ENCODE data around the gene OR2T2. TPM values are rescaled to one million over a fixed set of nuclear protein-coding genes. Genes with fewer than 3 reads are reported as not detected.
"Not testable (repeated sequence)": the region's sequence is repeated elsewhere in the genome, so short reads cannot be mapped to it uniquely, and the experiment has no call there.

Gene OR2T2
- total RNA-seq, 1 experiment from 2014 or later: not detected

GRCh38 chr1:248428192-248428533, 17.3 kb upstream of the OR2T2 start:
- H3K27me3 ChIP-seq (ENCODE audit: control insufficient read depth, insufficient read depth, low read length); H3K27ac ChIP-seq (ENCODE audit: low read length); intact Hi-C loops (cut with micrococcal nuclease; ENCODE audit: unreplicated experiment); H3K4me1 ChIP-seq (ENCODE audit: control insufficient read depth, insufficient read depth, low read length); H3K9me3 ChIP-seq (ENCODE audit: control insufficient read depth, insufficient read depth, low read depth, low read length); ATAC-seq; H3K36me3 ChIP-seq (ENCODE audit: control insufficient read depth, insufficient read depth, low read length); in situ Hi-C loops (cut with HindIII; ENCODE audit: low pct_unique_long_range_greater_than_20kb, low sequenced_read_pairs); POLR2A ChIA-PET; BruUV-seq (replicated peaks); CTCF ChIA-PET; DNase-seq (ENCODE audit: low read depth, low spot score); H3K4me3 ChIP-seq (ENCODE audit: low read depth in 2 of 2, low read length in 2 of 2): not testable (repeated sequence)

- H3K9me3 ChIP-seq (ENCODE audit: control insufficient read depth, insufficient read depth, low read depth, low read length); H3K27me3 ChIP-seq (ENCODE audit: control insufficient read depth, insufficient read depth, low read length); CTCF ChIA-PET; H3K36me3 ChIP-seq (ENCODE audit: control insufficient read depth, insufficient read depth, low read length); H3K4me1 ChIP-seq (ENCODE audit: control insufficient read depth, insufficient read depth, low read length); intact Hi-C loops (cut with micrococcal nuclease; ENCODE audit: unreplicated experiment); H3K4me3 ChIP-seq (ENCODE audit: low read depth in 2 of 2, low read length in 2 of 2); ATAC-seq; DNase-seq (ENCODE audit: low read depth, low spot score); H3K27ac ChIP-seq (ENCODE audit: low read length); POLR2A ChIA-PET; BruUV-seq (replicated peaks): not testable (repeated sequence)
- in situ Hi-C loops (cut with HindIII; ENCODE audit: low pct_unique_long_range_greater_than_20kb, low sequenced_read_pairs): loop anchor here (10.0 kb wide), 1 partner anchor 223 kb away; the partner anchor contains the start of gene OR2T27
Observed at GRCh38 chr1:248431683-248432082, 13.8 kb upstream of the OR2T2 start.

GRCh38 chr1:248432201-248432600, 13.2 kb upstream of the OR2T2 start:
- H3K36me3 ChIP-seq (ENCODE audit: control insufficient read depth, insufficient read depth, low read length); H3K9me3 ChIP-seq (ENCODE audit: control insufficient read depth, insufficient read depth, low read depth, low read length); DNase-seq (ENCODE audit: low read depth, low spot score); H3K4me1 ChIP-seq (ENCODE audit: control insufficient read depth, insufficient read depth, low read length); H3K4me3 ChIP-seq (ENCODE audit: low read depth in 2 of 2, low read length in 2 of 2); POLR2A ChIA-PET; ATAC-seq; H3K27ac ChIP-seq (ENCODE audit: low read length); BruUV-seq (replicated peaks); CTCF ChIA-PET; H3K27me3 ChIP-seq (ENCODE audit: control insufficient read depth, insufficient read depth, low read length); intact Hi-C loops (cut with micrococcal nuclease; ENCODE audit: unreplicated experiment): not testable (repeated sequence)
- in situ Hi-C loops (cut with HindIII; ENCODE audit: low pct_unique_long_range_greater_than_20kb, low sequenced_read_pairs): loop anchor here (10.0 kb wide), 1 partner anchor 223 kb away; the partner anchor contains the start of gene OR2T27

- CTCF ChIA-PET; POLR2A ChIA-PET; H3K9me3 ChIP-seq (ENCODE audit: control insufficient read depth, insufficient read depth, low read depth, low read length); H3K36me3 ChIP-seq (ENCODE audit: control insufficient read depth, insufficient read depth, low read length); intact Hi-C loops (cut with micrococcal nuclease; ENCODE audit: unreplicated experiment); H3K4me3 ChIP-seq (ENCODE audit: low read depth in 2 of 2, low read length in 2 of 2); H3K4me1 ChIP-seq (ENCODE audit: control insufficient read depth, insufficient read depth, low read length); H3K27me3 ChIP-seq (ENCODE audit: control insufficient read depth, insufficient read depth, low read length); ATAC-seq; DNase-seq (ENCODE audit: low read depth, low spot score); BruUV-seq (replicated peaks); H3K27ac ChIP-seq (ENCODE audit: low read length): not testable (repeated sequence)
- in situ Hi-C loops (cut with HindIII; ENCODE audit: low pct_unique_long_range_greater_than_20kb, low sequenced_read_pairs): loop anchor here (10.0 kb wide), 1 partner anchor 221 kb away; the partner anchor contains the start of gene OR2T27
Observed at GRCh38 chr1:248433811-248434415, 11.5 kb upstream of the OR2T2 start.

- H3K4me3 ChIP-seq (ENCODE audit: low read depth in 2 of 2, low read length in 2 of 2); intact Hi-C loops (cut with micrococcal nuclease; ENCODE audit: unreplicated experiment); DNase-seq (ENCODE audit: low read depth, low spot score); H3K36me3 ChIP-seq (ENCODE audit: control insufficient read depth, insufficient read depth, low read length); H3K27me3 ChIP-seq (ENCODE audit: control insufficient read depth, insufficient read depth, low read length); ATAC-seq; H3K27ac ChIP-seq (ENCODE audit: low read length); H3K9me3 ChIP-seq (ENCODE audit: control insufficient read depth, insufficient read depth, low read depth, low read length); POLR2A ChIA-PET; BruUV-seq (replicated peaks); H3K4me1 ChIP-seq (ENCODE audit: control insufficient read depth, insufficient read depth, low read length); CTCF ChIA-PET: not testable (repeated sequence)
- in situ Hi-C loops (cut with HindIII; ENCODE audit: low pct_unique_long_range_greater_than_20kb, low sequenced_read_pairs): loop anchor here (10.0 kb wide), 1 partner anchor 220 kb away; the partner anchor contains the start of gene OR2T27
Observed at GRCh38 chr1:248434913-248435312, 10.5 kb upstream of the OR2T2 start.

- H3K9me3 ChIP-seq (ENCODE audit: control insufficient read depth, insufficient read depth, low read depth, low read length); ATAC-seq; H3K4me1 ChIP-seq (ENCODE audit: control insufficient read depth, insufficient read depth, low read length); POLR2A ChIA-PET; H3K27me3 ChIP-seq (ENCODE audit: control insufficient read depth, insufficient read depth, low read length); DNase-seq (ENCODE audit: low read depth, low spot score); H3K4me3 ChIP-seq (ENCODE audit: low read depth in 2 of 2, low read length in 2 of 2); intact Hi-C loops (cut with micrococcal nuclease; ENCODE audit: unreplicated experiment); H3K27ac ChIP-seq (ENCODE audit: low read length); CTCF ChIA-PET; BruUV-seq (replicated peaks); H3K36me3 ChIP-seq (ENCODE audit: control insufficient read depth, insufficient read depth, low read length): not testable (repeated sequence)
- in situ Hi-C loops (cut with HindIII; ENCODE audit: low pct_unique_long_range_greater_than_20kb, low sequenced_read_pairs): loop anchor here (10.0 kb wide), 1 partner anchor 218 kb away; the partner anchor contains the start of gene OR2T27
Observed at GRCh38 chr1:248436303-248436702, 9.1 kb upstream of the OR2T2 start.

GRCh38 chr1:248438668-248439067, 6.8 kb upstream of the OR2T2 start:
- DNase-seq (ENCODE audit: low read depth, low spot score); POLR2A ChIA-PET; H3K4me3 ChIP-seq (ENCODE audit: low read depth in 2 of 2, low read length in 2 of 2); H3K4me1 ChIP-seq (ENCODE audit: control insufficient read depth, insufficient read depth, low read length); H3K36me3 ChIP-seq (ENCODE audit: control insufficient read depth, insufficient read depth, low read length); H3K27me3 ChIP-seq (ENCODE audit: control insufficient read depth, insufficient read depth, low read length); CTCF ChIA-PET; H3K27ac ChIP-seq (ENCODE audit: low read length); H3K9me3 ChIP-seq (ENCODE audit: control insufficient read depth, insufficient read depth, low read depth, low read length); ATAC-seq; BruUV-seq (replicated peaks); intact Hi-C loops (cut with micrococcal nuclease; ENCODE audit: unreplicated experiment): not testable (repeated sequence)
- in situ Hi-C loops (cut with HindIII; ENCODE audit: low pct_unique_long_range_greater_than_20kb, low sequenced_read_pairs): loop anchor here (10.0 kb wide), 1 partner anchor 216 kb away; the partner anchor contains the start of gene OR2T27
